Esophagus muscularis mucosa (tissue), 3 donors: ENCODE measurements around the gene AMACR.

ENCODE experiments used
- CTCF ChIP-seq, 3 experiments: fragments of 200-600 bp in 2 of 3; fragments of 450-650 bp in 1 of 3; sonication (generic) in 2 of 3; IDR thresholded peaks; one replicate each; pipeline ENCODE4 v1.5.1; 2017 to 2019; ENCODE audit warnings: antibody characterized with exemption in 3 of 3, mild to moderate bottlenecking in 2 of 3, moderate library complexity in 1 of 3
- POLR2A ChIP-seq: fragments of 450-650 bp; IDR thresholded peaks from one replicate; pipeline ENCODE4 v1.6.1; 2017; ENCODE audit warnings: antibody characterized with exemption, moderate library complexity, mild to moderate bottlenecking, low read depth

- TF ChIP-seq CTCF (IDR thresholded peaks at IDR 0.05) (no peak), POLR2A (no peak)
Measured at GRCh38 chr5:34001241-34001841, 6.5 kb downstream of the AMACR start.
